Right lobe of liver (tissue), 4 donors: ENCODE data around the gene KIAA0825.

Source experiments
- POLR2A ChIP-seq: fragments of 450-650 bp; IDR thresholded peaks from one replicate; pipeline ENCODE4 v1.6.1; 2017; ENCODE audit warnings: antibody characterized with exemption, mild to moderate bottlenecking
- TF ChIP-seq, protein P1 (sequence below), 4 donors: fragments of 200-600 bp in 3 of 4; fragments of 450-650 bp in 1 of 4; IDR thresholded peaks; one replicate each; pipeline versions ENCODE4 v1.5.1 to v1.8.0; 2016 to 2022; ENCODE audit warnings: antibody characterized with exemption in 4 of 4, mild to moderate bottlenecking in 2 of 4
- donor health status: DM: no; HTN: no; CAD: no.
- donor health status: DM: no; HTN: no; CAD: no.
- donor health status: DM: no; HTN: yes; CAD: no.

DNA sequence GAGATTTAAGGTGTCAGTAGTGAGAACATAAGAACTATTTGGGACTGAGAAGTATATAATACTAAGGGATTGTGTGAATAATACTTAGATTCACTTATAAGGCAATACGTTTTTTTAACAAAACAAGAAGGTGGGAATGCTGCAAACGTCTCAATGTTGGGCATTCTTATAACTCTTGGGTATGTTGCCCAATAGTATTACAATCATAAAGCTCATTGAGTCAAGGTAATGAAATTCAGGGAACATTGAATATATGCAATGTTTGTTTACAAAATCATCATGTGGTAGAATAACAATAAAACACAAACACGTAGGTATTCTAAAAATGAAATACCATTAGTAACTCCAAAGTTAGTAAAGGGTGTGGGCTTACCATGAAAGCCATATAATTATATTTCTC lies 400.7 kb downstream of the KIAA0825 start:
- no peak for TF ChIP-seq POLR2A
- TF ChIP-seq, protein P1, sequence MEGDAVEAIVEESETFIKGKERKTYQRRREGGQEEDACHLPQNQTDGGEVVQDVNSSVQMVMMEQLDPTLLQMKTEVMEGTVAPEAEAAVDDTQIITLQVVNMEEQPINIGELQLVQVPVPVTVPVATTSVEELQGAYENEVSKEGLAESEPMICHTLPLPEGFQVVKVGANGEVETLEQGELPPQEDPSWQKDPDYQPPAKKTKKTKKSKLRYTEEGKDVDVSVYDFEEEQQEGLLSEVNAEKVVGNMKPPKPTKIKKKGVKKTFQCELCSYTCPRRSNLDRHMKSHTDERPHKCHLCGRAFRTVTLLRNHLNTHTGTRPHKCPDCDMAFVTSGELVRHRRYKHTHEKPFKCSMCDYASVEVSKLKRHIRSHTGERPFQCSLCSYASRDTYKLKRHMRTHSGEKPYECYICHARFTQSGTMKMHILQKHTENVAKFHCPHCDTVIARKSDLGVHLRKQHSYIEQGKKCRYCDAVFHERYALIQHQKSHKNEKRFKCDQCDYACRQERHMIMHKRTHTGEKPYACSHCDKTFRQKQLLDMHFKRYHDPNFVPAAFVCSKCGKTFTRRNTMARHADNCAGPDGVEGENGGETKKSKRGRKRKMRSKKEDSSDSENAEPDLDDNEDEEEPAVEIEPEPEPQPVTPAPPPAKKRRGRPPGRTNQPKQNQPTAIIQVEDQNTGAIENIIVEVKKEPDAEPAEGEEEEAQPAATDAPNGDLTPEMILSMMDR (IDR thresholded peaks at IDR 0.05) = no peak
